ENCODE results near the gene MARCHF7.

DNA sequence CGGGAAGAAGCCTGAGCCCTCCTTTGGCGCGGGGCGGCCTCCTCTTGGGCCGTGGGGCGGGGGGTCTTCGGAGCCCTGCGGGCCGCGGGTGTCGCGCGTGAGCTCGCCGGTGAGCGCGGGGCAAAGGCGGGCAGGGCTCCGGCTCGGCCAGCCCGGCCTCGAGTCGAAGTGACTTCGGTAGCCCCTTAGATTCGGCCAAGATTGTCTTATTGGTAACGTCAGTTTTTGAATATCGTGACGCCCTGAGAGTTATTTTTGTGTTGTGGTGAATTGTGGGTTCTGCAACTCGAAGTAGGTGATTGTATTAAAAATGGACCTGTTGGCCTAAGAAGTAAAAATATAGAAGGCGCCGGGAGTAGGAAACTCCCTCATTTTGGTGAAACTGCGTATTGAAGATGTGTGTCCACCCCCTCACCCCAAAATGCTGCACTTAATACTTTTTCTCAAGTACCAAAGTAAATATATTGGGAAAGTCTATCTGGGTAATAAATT lies 669 bp downstream of the MARCHF7 start:
- TF ChIP-seq ZFP36 (IDR thresholded peaks at IDR 0.05; ENCODE audit: borderline replicate concordance, low read depth, low read length, partially characterized antibody) (no peak), NFYB (CRISPR knock-in tag; IDR thresholded peaks at IDR 0.05) (no peak), ZNF230 (CRISPR knock-in tag; IDR thresholded peaks at IDR 0.05) (no peak), PCBP2 (optimal IDR thresholded peaks at IDR 0.05; ENCODE audit: low read depth, low read length, poor library complexity, severe bottlenecking) (no peak), SP1 (IDR thresholded peaks at IDR 0.05) (no peak), SP1 (CRISPR knock-in tag; IDR thresholded peaks at IDR 0.05) (no peak), MXD4 (CRISPR knock-in tag; IDR thresholded peaks at IDR 0.05) (0 out of 2 replicates have a peak, but pooled peaks have one; percentile 4)
- TF ChIP-seq, protein P1, sequence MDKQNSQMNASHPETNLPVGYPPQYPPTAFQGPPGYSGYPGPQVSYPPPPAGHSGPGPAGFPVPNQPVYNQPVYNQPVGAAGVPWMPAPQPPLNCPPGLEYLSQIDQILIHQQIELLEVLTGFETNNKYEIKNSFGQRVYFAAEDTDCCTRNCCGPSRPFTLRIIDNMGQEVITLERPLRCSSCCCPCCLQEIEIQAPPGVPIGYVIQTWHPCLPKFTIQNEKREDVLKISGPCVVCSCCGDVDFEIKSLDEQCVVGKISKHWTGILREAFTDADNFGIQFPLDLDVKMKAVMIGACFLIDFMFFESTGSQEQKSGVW (CRISPR knock-in tag; IDR thresholded peaks at IDR 0.05; ENCODE audit: borderline replicate concordance): no peak
- TF ChIP-seq, protein P2, sequence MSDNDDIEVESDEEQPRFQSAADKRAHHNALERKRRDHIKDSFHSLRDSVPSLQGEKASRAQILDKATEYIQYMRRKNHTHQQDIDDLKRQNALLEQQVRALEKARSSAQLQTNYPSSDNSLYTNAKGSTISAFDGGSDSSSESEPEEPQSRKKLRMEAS (IDR thresholded peaks at IDR 0.05): no peak
- TF ChIP-seq, protein P3, sequence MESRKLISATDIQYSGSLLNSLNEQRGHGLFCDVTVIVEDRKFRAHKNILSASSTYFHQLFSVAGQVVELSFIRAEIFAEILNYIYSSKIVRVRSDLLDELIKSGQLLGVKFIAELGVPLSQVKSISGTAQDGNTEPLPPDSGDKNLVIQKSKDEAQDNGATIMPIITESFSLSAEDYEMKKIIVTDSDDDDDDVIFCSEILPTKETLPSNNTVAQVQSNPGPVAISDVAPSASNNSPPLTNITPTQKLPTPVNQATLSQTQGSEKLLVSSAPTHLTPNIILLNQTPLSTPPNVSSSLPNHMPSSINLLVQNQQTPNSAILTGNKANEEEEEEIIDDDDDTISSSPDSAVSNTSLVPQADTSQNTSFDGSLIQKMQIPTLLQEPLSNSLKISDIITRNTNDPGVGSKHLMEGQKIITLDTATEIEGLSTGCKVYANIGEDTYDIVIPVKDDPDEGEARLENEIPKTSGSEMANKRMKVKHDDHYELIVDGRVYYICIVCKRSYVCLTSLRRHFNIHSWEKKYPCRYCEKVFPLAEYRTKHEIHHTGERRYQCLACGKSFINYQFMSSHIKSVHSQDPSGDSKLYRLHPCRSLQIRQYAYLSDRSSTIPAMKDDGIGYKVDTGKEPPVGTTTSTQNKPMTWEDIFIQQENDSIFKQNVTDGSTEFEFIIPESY (CRISPR knock-in tag; IDR thresholded peaks at IDR 0.05): no peak
- TF ChIP-seq, protein P4, sequence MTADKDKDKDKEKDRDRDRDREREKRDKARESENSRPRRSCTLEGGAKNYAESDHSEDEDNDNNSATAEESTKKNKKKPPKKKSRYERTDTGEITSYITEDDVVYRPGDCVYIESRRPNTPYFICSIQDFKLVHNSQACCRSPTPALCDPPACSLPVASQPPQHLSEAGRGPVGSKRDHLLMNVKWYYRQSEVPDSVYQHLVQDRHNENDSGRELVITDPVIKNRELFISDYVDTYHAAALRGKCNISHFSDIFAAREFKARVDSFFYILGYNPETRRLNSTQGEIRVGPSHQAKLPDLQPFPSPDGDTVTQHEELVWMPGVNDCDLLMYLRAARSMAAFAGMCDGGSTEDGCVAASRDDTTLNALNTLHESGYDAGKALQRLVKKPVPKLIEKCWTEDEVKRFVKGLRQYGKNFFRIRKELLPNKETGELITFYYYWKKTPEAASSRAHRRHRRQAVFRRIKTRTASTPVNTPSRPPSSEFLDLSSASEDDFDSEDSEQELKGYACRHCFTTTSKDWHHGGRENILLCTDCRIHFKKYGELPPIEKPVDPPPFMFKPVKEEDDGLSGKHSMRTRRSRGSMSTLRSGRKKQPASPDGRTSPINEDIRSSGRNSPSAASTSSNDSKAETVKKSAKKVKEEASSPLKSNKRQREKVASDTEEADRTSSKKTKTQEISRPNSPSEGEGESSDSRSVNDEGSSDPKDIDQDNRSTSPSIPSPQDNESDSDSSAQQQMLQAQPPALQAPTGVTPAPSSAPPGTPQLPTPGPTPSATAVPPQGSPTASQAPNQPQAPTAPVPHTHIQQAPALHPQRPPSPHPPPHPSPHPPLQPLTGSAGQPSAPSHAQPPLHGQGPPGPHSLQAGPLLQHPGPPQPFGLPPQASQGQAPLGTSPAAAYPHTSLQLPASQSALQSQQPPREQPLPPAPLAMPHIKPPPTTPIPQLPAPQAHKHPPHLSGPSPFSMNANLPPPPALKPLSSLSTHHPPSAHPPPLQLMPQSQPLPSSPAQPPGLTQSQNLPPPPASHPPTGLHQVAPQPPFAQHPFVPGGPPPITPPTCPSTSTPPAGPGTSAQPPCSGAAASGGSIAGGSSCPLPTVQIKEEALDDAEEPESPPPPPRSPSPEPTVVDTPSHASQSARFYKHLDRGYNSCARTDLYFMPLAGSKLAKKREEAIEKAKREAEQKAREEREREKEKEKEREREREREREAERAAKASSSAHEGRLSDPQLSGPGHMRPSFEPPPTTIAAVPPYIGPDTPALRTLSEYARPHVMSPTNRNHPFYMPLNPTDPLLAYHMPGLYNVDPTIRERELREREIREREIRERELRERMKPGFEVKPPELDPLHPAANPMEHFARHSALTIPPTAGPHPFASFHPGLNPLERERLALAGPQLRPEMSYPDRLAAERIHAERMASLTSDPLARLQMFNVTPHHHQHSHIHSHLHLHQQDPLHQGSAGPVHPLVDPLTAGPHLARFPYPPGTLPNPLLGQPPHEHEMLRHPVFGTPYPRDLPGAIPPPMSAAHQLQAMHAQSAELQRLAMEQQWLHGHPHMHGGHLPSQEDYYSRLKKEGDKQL (CRISPR knock-in tag; IDR thresholded peaks at IDR 0.05; ENCODE audit: low read depth): no peak
